ENCODE measurements around the gene GPR89A.
A peak's percentile ranks its signal among the peaks of the same experiment; 100 is the strongest.
"Not testable (repeated sequence)": the region's sequence is repeated elsewhere in the genome, so short reads cannot be mapped to it uniquely, and the experiment has no call there.

The GPR89A gene

DNA sequence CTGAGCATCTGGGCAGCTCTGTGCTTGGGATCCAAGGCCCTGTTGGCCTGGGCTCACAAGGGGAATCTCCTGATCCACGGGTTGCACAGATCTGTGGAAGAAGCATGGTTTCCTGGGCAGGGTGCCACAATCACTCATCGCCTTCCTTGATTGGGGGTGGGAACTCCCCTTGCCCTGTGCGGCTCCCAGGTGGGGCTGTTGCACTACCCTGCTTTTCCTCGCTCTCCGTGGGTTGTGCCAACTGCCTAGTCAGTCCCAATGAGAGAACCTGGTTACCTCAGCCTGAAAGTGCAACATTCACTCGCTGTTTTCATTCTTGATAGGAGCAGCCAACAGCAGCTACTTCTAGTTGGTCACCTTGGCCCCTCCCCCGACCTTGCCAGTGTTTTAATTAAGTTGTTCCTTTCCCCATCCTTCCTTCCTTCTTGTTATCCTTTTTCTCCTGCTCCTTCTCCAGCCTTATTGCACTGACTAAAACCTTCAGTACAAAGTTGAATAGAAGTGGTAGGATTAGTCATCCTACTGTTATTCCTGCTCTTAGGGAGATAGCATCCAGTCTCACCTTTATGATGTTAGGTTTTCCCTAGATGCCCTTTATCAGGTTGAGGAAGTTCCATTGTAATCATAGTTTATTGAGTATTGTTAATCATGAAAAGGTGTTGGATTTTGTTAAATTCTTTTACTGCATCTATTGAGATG is 48.6 kb downstream of the GPR89A start:
- not testable (repeated sequence) for H3K36me3 Mint-ChIP-seq; H3K4me1 Mint-ChIP-seq; H3K9me3 Mint-ChIP-seq; DNase-seq (ENCODE audit: low spot score in 2 of 2); H3K27ac Mint-ChIP-seq; ATAC-seq; H3K4me3 Mint-ChIP-seq

DNA sequence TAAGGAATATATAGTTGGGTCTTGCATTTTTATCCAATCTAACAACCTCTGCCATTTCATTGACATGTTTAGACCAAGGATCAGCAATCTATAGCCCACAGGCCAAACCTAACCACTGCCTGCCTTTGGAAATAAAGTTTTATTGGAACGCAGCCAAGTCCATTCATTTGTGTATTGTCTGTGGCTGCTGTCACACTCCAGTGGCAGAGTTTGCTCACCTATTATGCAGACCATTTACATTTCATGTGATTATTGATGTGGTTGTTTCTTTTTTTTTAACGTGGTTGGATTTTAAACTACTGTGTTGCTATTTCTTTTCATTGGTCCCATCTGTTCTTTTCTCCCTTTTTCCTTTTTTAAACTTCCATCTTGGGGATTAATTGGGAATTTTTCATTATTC is 54.7 kb downstream of the GPR89A start:
- peak; percentile 83 for ATAC-seq
- not testable (repeated sequence) for H3K9me3 Mint-ChIP-seq

DNA sequence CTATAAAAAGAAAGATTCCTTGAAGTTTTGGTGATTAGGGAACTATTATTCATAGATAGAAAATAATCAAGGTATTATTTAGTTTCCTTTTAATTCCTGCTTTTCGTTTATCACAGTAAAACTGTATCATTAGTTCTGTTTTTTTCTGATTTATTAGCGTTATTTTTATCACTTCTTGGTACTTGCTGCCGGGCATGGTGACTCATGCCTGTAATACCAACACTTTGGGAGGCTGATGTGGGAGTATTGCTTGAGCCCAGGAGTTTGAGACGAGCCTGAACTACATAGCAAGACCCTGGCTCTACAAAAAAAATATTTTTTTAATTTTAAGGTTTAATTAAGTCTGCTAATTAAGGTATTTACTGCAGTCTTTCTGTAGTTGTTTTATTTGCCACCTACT is 57.2 kb downstream of the GPR89A start:
- not testable (repeated sequence) for H3K27ac Mint-ChIP-seq; H3K4me3 Mint-ChIP-seq; H3K4me1 Mint-ChIP-seq; DNase-seq (ENCODE audit: low spot score in 2 of 2); ATAC-seq; H3K9me3 Mint-ChIP-seq
- peaks cover 10% of the 10 kb centered on the region for H3K36me3 Mint-ChIP-seq

More for the DNA sequence above, 54.7 kb downstream of the GPR89A start:
- H3K36me3 Mint-ChIP-seq, result peaks cover 10% of the 10 kb centered on the region
- not testable (repeated sequence) for H3K27ac Mint-ChIP-seq; DNase-seq (ENCODE audit: low spot score in 2 of 2); H3K4me1 Mint-ChIP-seq; H3K4me3 Mint-ChIP-seq

DNA sequence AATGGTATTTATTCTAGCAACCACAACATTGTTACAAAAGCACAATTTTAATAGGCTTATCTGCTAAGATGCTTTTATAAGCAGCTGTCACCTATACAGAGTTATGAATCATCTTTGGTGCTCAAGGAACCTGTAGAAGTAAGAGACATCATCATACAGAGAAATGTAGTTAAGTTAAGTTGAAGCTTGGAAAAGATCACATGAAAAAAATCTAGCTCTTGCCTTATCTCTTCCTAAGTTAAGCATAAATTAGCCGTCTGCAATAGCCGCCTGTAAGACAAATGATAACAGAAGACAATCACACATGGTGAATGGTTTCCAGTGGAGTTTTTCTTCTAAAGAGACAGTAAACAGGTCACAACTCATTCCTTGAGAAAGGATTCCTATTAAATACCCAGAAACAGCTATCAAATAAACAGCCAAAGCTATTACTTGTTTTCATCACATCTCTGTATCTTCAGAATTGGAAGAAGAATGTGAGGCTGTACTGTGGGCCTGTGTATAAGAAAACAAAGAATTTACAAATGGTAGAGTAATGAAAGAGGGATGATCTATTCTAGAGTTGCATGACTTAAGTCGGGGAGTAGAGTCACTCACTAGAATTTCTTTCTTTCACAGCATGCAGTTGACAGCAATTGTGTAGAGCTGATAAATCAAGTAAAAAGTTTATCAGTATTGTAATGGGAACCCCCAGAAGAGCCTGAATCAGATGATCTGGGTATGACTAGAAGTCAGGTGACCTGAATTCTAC is 63.4 kb downstream of the GPR89A start:
- peak; percentile 43 for ATAC-seq
- not testable (repeated sequence) for DNase-seq (ENCODE audit: low spot score in 2 of 2); H3K9me3 Mint-ChIP-seq; H3K27ac Mint-ChIP-seq; H3K4me3 Mint-ChIP-seq
- peaks cover 17% of the 10 kb centered on the region for H3K4me1 Mint-ChIP-seq
- H3K36me3 Mint-ChIP-seq, result peaks cover 15% of the 10 kb centered on the region

DNA sequence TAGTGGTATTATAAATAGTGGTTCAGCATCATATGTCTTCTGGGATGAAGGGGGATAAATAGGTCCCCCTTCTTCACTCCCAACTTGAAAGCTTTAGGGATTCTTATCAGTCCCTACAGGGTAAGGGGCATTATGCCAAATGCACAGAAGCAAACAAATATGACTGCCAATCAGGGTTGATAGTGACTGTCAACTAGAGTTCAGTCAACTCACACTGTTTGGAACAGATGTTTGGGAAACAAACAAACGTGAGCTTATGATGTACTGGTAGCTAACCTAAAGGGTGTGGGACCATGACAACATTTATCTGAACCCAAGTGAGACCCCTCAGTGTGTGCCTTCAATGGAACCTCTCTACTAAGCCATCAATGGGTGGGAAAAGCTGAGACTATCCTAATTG is 65.4 kb downstream of the GPR89A start:
- DNase-seq (ENCODE audit: low spot score in 2 of 2); H3K36me3 Mint-ChIP-seq; H3K27ac Mint-ChIP-seq; ATAC-seq; H3K9me3 Mint-ChIP-seq; H3K4me3 Mint-ChIP-seq: not testable (repeated sequence)
- H3K4me1 Mint-ChIP-seq, result peaks cover 17% of the 10 kb centered on the region

GRCh38 chr1:145684858-145685257 is 77.1 kb downstream of the GPR89A start:
- not testable (repeated sequence) for DNase-seq (ENCODE audit: low spot score in 2 of 2)

DNA sequence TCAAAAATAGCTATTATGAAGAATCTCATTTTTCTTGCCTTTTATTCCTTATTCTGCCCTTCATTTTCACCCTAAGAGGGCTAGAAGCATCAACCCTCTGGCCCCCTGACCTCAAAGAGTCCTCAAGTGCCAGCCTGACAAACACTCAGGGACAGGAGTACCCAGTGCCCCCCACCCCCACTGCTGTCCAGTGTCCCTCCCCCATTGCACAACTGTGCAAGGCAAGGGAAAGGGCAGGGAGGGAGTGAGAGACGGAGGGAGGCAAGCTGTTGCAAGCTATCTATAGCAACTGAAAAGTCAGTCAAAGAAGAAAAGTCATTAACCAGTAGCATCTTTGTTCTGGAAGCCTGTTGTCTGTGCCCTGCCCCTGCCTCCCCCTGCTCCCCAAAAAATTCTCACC is 78.3 kb downstream of the GPR89A start:
- not testable (repeated sequence) for H3K36me3 Mint-ChIP-seq; H3K4me3 Mint-ChIP-seq; H3K27ac Mint-ChIP-seq; H3K9me3 Mint-ChIP-seq; DNase-seq (ENCODE audit: low spot score in 2 of 2); ATAC-seq
- H3K4me1 Mint-ChIP-seq, result peaks cover 29% of the 10 kb centered on the region

More at GRCh38 chr1:145684858-145685257, 77.1 kb downstream of the GPR89A start:
- not testable (repeated sequence) for ATAC-seq, H3K27ac Mint-ChIP-seq, H3K9me3 Mint-ChIP-seq, H3K4me3 Mint-ChIP-seq, H3K36me3 Mint-ChIP-seq
- H3K4me1 Mint-ChIP-seq, result peaks cover 20% of the 10 kb centered on the region

- H3K9me3 Mint-ChIP-seq, result no peaks in the 10 kb centered on the region
- ATAC-seq (no peak), DNase-seq (ENCODE audit: low spot score in 2 of 2) (no peak)
- peak overlapping the region; percentile 3 for H3K27ac Mint-ChIP-seq
- peaks cover 9% of the 10 kb centered on the region for H3K36me3 Mint-ChIP-seq
- no peak overlapping the region for H3K4me3 Mint-ChIP-seq
- peaks cover 29% of the 10 kb centered on the region for H3K4me1 Mint-ChIP-seq
These were observed 80.5 kb downstream of the GPR89A start for GRCh38 chr1:145688328-145688727.

- DNase-seq (ENCODE audit: low spot score in 2 of 2) (no peak), ATAC-seq (no peak)
- Mint-ChIP-seq H3K9me3 (no peaks in the 10 kb centered on the region), H3K27ac (no peak overlapping the region), H3K4me3 (peak overlapping the region; percentile 3), H3K36me3 (peaks cover 9% of the 10 kb centered on the region), H3K4me1 (peaks cover 29% of the 10 kb centered on the region)
These were observed 81.1 kb downstream of the GPR89A start for GRCh38 chr1:145688924-145689323.

DNA sequence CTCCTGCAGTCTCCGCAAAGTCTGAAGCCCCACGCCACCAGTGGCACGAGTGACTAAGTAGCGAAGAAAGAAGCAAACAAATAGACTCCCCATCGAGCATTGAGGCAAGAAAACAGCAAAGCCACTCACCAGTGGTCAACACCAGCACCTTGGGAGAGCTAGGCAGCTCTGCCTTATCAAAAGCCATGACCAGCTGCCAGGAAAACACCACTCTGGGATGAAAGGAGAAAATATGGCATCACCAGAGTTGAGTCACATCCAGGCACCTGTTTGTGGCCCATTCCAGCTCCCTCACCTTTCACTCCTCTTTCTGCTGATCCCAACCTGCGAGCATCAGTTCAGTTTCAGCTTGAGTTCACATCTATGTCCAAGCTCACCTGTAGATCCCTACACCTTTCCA is 82.1 kb downstream of the GPR89A start:
- peaks cover 9% of the 10 kb centered on the region for H3K36me3 Mint-ChIP-seq
- DNase-seq (ENCODE audit: low spot score in 2 of 2) (no peak), ATAC-seq (no peak)
- peak overlapping the region; percentile 38 for H3K27ac Mint-ChIP-seq
- H3K4me1 Mint-ChIP-seq, result peaks cover 29% of the 10 kb centered on the region
- peak overlapping the region; percentile 3 for H3K4me3 Mint-ChIP-seq
- no peaks in the 10 kb centered on the region for H3K9me3 Mint-ChIP-seq

GRCh38 chr1:145690587-145691558 is 83.1 kb downstream of the GPR89A start:
- peaks cover 29% of the 10 kb centered on the region for H3K4me1 Mint-ChIP-seq
- H3K4me3 Mint-ChIP-seq, result peak overlapping the region; percentile 3
- peaks cover 9% of the 10 kb centered on the region for H3K36me3 Mint-ChIP-seq
- no peak overlapping the region for H3K27ac Mint-ChIP-seq
- no peaks in the 10 kb centered on the region for H3K9me3 Mint-ChIP-seq
- peak; percentile 98 for ATAC-seq
- DNase-seq (ENCODE audit: low spot score in 2 of 2), result no peak

- H3K4me1 Mint-ChIP-seq, result peaks cover 29% of the 10 kb centered on the region
- H3K36me3 Mint-ChIP-seq, result peaks cover 16% of the 10 kb centered on the region
- no peak overlapping the region for H3K27ac Mint-ChIP-seq
- no peak for DNase-seq (ENCODE audit: low spot score in 2 of 2)
- H3K4me3 Mint-ChIP-seq, result no peak overlapping the region
- no peaks in the 10 kb centered on the region for H3K9me3 Mint-ChIP-seq
- no peak for ATAC-seq
These were observed 85.1 kb downstream of the GPR89A start for GRCh38 chr1:145692785-145693443.

GRCh38 chr1:145695821-145696629 is 88.2 kb downstream of the GPR89A start:
- Mint-ChIP-seq H3K4me1 (no peaks in the 10 kb centered on the region), H3K4me3 (no peak overlapping the region), H3K36me3 (peaks cover 6% of the 10 kb centered on the region), H3K9me3 (no peaks in the 10 kb centered on the region), H3K27ac (no peak overlapping the region)
- no peak for ATAC-seq
- DNase-seq (ENCODE audit: low spot score in 2 of 2), result no peak

- H3K4me1 Mint-ChIP-seq, result no peaks in the 10 kb centered on the region
- no peak overlapping the region for H3K4me3 Mint-ChIP-seq
- peaks cover 6% of the 10 kb centered on the region for H3K36me3 Mint-ChIP-seq
- H3K27ac Mint-ChIP-seq, result no peak overlapping the region
- no peaks in the 10 kb centered on the region for H3K9me3 Mint-ChIP-seq
- ATAC-seq, result no peak
- DNase-seq (ENCODE audit: low spot score in 2 of 2), result no peak
These were observed 88.8 kb downstream of the GPR89A start for GRCh38 chr1:145696630-145696960.
